Testis (tissue), 3 donors: ENCODE results near the gene ASTN1. TPM values are rescaled to one million over a fixed set of nuclear protein-coding genes. Genes with fewer than 3 reads are reported as not detected.

Experiments
- DNase-seq: peaks from one replicate; pipeline ENCODE4 v3.0.0-alpha.2; 2019
- H3K27ac ChIP-seq, 2 donors: fragments of 200-600 bp; sonication (generic); one replicate each; pipeline ENCODE4 v1.5.1; 2019
- H3K27me3 ChIP-seq: fragments of 200-600 bp; sonication (generic); one replicate; pipeline ENCODE4 v1.5.1; 2019
- H3K36me3 ChIP-seq: fragments of 200-600 bp; sonication (generic); one replicate; pipeline ENCODE4 v1.5.1; 2017; ENCODE audit warnings: low read depth; ENCODE audit errors: missing control alignments
- H3K4me1 ChIP-seq: fragments of 200-600 bp; sonication (generic); one replicate; pipeline ENCODE4 v1.5.1; 2019
- H3K4me3 ChIP-seq, 2 donors: fragments of 200-600 bp; sonication (generic); one replicate each; pipeline ENCODE4 v1.5.1; 2017 to 2019
- H3K9me3 ChIP-seq: fragments of 200-600 bp; sonication (generic); one replicate; pipeline ENCODE4 v1.5.1; 2017
- POLR2A ChIP-seq: fragments of 450-650 bp; IDR thresholded peaks from one replicate; pipeline ENCODE4 v1.6.1; 2017; ENCODE audit warnings: antibody characterized with exemption, mild to moderate bottlenecking, moderate library complexity
- WGBS, 2 donors: methylation state at CpG; one replicate each; pipeline ENCODE4 v1.1.5; 2018; 5-methylcytosine and 5-hydroxymethylcytosine counted together
- intact Hi-C: fragments of 100-400 bp; cut with DNase I; formaldehyde crosslinking; loops from one replicate; pipeline ENCODE4 v1.15.1; 2023; ENCODE audit warnings: low total_unique reads
- polyA plus RNA-seq: library from polyadenylated mRNA; stranded (reverse); fragments of 350-450 nt; fragmentation: Illumina TruSeq; extraction: RNeasy Lipid Tissue Mini Kit (QIAGEN cat#74804); gene quantifications from one replicate; pipeline ENCODE4 v1.2.3, GENCODE V29; 2014; ENCODE audit warnings: low read depth, low replicate concordance; ENCODE audit not compliant: insufficient read depth
- total RNA-seq, 2 donors: library from RNA; depleted of rRNA; stranded (reverse); fragments of >200 nt; gene quantifications; one replicate each; pipeline ENCODE4 v1.2.3, GENCODE V29; 2016
- TF ChIP-seq, protein P1 (sequence below), 3 experiments: fragments of 450-650 bp in 2 of 3; fragments of 200-600 bp in 1 of 3; sonication (generic) in 1 of 3; IDR thresholded peaks; one replicate each; pipeline ENCODE4 v1.5.1; 2016 to 2019; ENCODE audit warnings: antibody characterized with exemption in 3 of 3, mild to moderate bottlenecking in 2 of 3, moderate library complexity in 1 of 3

Gene ASTN1
- total and polyA plus RNA-seq, 3 donors from 2014 or later: 1.2 to 2.7 (median 2.1) TPM

DNA sequence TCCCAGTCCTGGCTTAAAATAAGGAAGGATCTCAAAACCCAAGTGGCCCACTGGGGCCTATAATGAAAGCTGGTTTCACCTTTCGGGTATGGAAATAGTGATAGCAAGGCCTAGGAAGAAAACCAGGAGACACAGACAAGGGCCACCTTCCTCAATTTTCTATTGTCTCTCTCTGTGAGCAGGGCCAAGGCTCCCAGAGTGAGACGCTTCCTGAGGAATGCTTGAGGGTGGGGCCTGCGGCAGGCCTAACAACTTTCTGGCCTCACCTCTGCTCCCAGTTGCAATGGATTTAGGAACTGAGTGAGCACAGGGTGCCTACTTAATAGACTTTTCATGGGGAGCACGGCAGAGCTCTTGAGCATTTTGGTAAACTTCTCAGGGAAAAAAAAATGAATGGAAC lies 300.9 kb downstream of the ASTN1 start:
- Histone ChIP-seq H3K4me3 (no peak overlapping the region), H3K36me3 (no peaks in the 10 kb centered on the region), H3K27ac (no peak overlapping the region), H3K4me1 (no peaks in the 10 kb centered on the region), H3K27me3 (no peaks in the 10 kb centered on the region), H3K9me3 (no peaks in the 10 kb centered on the region)
- TF ChIP-seq, protein P1, sequence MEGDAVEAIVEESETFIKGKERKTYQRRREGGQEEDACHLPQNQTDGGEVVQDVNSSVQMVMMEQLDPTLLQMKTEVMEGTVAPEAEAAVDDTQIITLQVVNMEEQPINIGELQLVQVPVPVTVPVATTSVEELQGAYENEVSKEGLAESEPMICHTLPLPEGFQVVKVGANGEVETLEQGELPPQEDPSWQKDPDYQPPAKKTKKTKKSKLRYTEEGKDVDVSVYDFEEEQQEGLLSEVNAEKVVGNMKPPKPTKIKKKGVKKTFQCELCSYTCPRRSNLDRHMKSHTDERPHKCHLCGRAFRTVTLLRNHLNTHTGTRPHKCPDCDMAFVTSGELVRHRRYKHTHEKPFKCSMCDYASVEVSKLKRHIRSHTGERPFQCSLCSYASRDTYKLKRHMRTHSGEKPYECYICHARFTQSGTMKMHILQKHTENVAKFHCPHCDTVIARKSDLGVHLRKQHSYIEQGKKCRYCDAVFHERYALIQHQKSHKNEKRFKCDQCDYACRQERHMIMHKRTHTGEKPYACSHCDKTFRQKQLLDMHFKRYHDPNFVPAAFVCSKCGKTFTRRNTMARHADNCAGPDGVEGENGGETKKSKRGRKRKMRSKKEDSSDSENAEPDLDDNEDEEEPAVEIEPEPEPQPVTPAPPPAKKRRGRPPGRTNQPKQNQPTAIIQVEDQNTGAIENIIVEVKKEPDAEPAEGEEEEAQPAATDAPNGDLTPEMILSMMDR (IDR thresholded peaks at IDR 0.05): no peak
- no peak for TF ChIP-seq POLR2A
- no peak for DNase-seq
- whole genome bisulfite sequencing, 2 donors: 87 to 88% methylated on average over 4 of the region's 4 CpGs
- intact Hi-C loops: no loop called here

DNA sequence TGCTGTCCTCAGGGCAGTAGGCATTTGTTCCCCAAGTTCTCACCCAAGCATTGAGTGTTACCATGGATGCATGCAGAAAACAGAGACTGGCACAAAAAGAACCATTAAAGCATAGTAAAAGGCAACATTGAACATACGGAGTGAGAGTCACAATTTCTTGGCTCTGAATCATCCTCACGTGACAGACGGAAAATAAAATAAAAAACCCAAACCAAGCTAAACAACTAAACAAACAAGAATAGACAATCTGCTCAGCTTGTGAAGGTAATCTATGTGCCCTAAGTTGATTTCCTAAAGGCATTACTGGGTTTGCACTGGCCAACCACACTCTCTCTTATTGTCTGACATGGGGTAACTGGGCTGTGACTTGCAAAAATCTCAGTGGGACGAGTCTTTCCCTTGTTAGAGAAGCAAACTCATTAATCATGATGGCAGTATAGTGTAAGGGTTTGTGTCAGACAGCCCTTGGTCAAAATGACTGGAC lies 306.0 kb downstream of the ASTN1 start:
- no peaks in the 10 kb centered on the region for H3K4me1 ChIP-seq
- H3K27ac ChIP-seq: no peak overlapping the region
- no peaks in the 10 kb centered on the region for H3K9me3 ChIP-seq
- no peak overlapping the region for H3K4me3 ChIP-seq
- intact Hi-C loops: no loop called here
- no peaks in the 10 kb centered on the region for H3K27me3 ChIP-seq
- DNase-seq: no peak
- 64 to 68% methylated on average over 4 of the region's 4 CpGs for WGBS, 2 donors
- TF ChIP-seq, protein P1 (IDR thresholded peaks at IDR 0.05): no peak
- TF ChIP-seq POLR2A: no peak
- no peaks in the 10 kb centered on the region for H3K36me3 ChIP-seq

DNA sequence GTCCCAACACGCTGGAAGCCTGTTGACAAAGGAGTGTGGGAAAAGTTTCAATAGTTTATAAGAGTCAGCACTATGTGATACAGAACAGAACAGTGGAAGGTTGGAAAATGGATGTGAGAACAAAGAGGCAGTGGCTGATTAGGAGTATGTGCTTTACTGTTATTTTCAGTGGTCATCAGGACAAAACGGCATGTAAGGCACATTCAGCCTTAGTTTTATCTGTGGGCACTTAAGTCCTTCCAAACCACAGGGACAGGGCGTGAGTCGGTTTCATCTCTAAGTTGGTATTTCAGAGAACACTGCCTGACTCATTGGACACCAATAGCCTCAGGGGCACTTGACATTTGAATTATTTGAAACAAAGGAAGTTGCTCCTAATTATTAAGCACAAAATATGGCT lies 306.9 kb downstream of the ASTN1 start:
- DNase-seq: no peak
- intact Hi-C loops: no loop called here
- Histone ChIP-seq H3K4me3 (no peak overlapping the region), H3K4me1 (no peaks in the 10 kb centered on the region), H3K36me3 (no peaks in the 10 kb centered on the region), H3K9me3 (no peaks in the 10 kb centered on the region), H3K27me3 (no peaks in the 10 kb centered on the region), H3K27ac (no peak overlapping the region)
- TF ChIP-seq, protein P1 (IDR thresholded peaks at IDR 0.05): no peak
- TF ChIP-seq POLR2A: no peak
- WGBS, 2 donors: 52 to 73% methylated on average over 4 of the region's 4 CpGs

DNA sequence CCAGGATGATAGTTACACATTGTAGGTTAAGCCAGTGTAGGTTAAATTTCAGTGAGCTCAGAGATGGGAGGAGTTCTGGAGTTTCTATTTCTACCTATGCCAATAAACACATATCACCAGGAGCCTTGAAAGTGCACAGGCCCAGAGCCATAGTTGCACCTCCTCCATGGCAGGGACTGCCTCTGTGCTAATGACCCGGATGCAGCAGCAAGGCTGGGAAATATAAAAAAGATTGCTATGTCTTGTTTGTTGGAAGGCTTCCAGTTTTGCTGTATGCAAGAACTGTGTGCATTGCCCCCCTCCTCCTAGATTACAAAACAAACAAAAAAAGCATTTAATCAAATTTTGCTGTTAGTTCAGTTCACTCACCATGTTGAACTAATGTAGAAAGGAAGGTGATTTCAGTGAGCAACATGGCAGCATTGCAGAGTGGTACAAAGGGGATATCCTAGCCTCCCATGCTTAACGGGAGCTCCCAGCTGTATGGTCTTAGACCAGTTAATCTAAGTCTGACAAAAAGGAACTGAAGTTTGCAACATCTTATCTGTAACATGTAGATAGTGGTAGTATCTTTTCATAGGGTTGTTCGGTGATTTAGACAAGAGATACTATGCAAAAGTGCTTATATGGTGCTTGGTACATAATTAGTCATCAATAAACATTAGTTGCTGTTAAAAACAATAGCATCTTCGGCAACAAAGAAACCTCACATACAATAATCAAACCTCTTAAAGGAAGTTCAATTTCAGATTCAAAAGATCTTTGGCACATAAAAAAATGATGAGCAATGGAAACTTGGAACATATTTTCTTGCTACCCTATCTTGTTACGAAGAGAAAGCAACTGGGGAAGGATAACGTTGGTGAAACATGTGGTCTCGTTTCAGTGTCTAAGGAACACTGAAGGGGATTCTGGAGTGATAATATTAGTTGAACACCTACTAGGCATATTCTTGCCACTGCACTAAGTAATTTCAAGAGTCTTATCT lies 309.5 kb downstream of the ASTN1 start:
- no peaks in the 10 kb centered on the region for H3K36me3 ChIP-seq
- no peaks in the 10 kb centered on the region for H3K4me1 ChIP-seq
- H3K27me3 ChIP-seq: no peaks in the 10 kb centered on the region
- H3K27ac ChIP-seq: no peak overlapping the region
- no peak for DNase-seq
- intact Hi-C loops: no loop called here
- no peak overlapping the region for H3K4me3 ChIP-seq
- 71 to 73% methylated on average over 7 of the region's 7 CpGs for WGBS, 2 donors
- no peaks in the 10 kb centered on the region for H3K9me3 ChIP-seq
- TF ChIP-seq, protein P1 (IDR thresholded peaks at IDR 0.05): no peak
- no peak for TF ChIP-seq POLR2A
